T-helper 2 cell treated with Interferon-gamma antibody and Interleukin-4, amounts not matched to agents 100 ng/mL and 5 ng/mL, for 36 hours (primary cell): ENCODE data around the gene LRRC8B. TPM values are rescaled to one million over a fixed set of nuclear protein-coding genes. Genes with fewer than 3 reads are reported as not detected.
"Not testable (repeated sequence)": the region's sequence is repeated elsewhere in the genome, so short reads cannot be mapped to it uniquely, and the experiment has no call there.

Experiments
- intact Hi-C: fragments of 100-400 bp; cut with micrococcal nuclease; formaldehyde crosslinking; loops from one replicate; pipeline ENCODE4 v1.15.1; 2023
- total RNA-seq: library from RNA; stranded (reverse); gene quantifications from 2 replicates; pipeline ENCODE4 v1.2.3, GENCODE V29; 2022

LRRC8B gene
- total RNA-seq, 1 donor from 2014 or later, result 20.0 TPM

GRCh38 chr1:89578946-89579684 is 54.5 kb downstream of the LRRC8B start:
- intact Hi-C loops, result no loop called here

GRCh38 chr1:89580036-89580435 is 55.4 kb downstream of the LRRC8B start:
- intact Hi-C loops, result no loop called here

- intact Hi-C loops, result no loop called here
Measured at GRCh38 chr1:89581859-89582258, 57.2 kb downstream of the LRRC8B start.

GRCh38 chr1:89582571-89582970 is 57.9 kb downstream of the LRRC8B start:
- intact Hi-C loops, result no loop called here

GRCh38 chr1:89584211-89584610 is 59.6 kb downstream of the LRRC8B start:
- intact Hi-C loops, result no loop called here

- intact Hi-C loops, result no loop called here
Measured at GRCh38 chr1:89584781-89585180, 60.2 kb downstream of the LRRC8B start.

- intact Hi-C loops, result no loop called here
Measured at GRCh38 chr1:89587729-89588161, 63.1 kb downstream of the LRRC8B start.

- intact Hi-C loops, result no loop called here
Measured at GRCh38 chr1:89588480-89588879, 63.9 kb downstream of the LRRC8B start.

GRCh38 chr1:89589515-89589914 is 64.9 kb downstream of the LRRC8B start:
- intact Hi-C loops, result no loop called here

GRCh38 chr1:89590341-89591080 is 65.9 kb downstream of the LRRC8B start:
- intact Hi-C loops, result no loop called here

GRCh38 chr1:89592861-89593302 is 68.3 kb downstream of the LRRC8B start:
- intact Hi-C loops, result not testable (repeated sequence)

- intact Hi-C loops, result no loop called here
Measured at GRCh38 chr1:89594096-89594740, 69.6 kb downstream of the LRRC8B start.

GRCh38 chr1:89596698-89597097 is 72.1 kb downstream of the LRRC8B start:
- intact Hi-C loops, result no loop called here

- intact Hi-C loops, result loop anchor here (1.0 to 2.0 kb wide), 2 partner anchors 115 to 164 kb away; no protein-coding TSS in a partner anchor
Measured at GRCh38 chr1:89598450-89599331, 74.1 kb downstream of the LRRC8B start.

GRCh38 chr1:89599332-89599630 is 74.7 kb downstream of the LRRC8B start:
- intact Hi-C loops, result loop anchor here (1.0 to 2.0 kb wide), 2 partner anchors 116 to 164 kb away; no protein-coding TSS in a partner anchor

GRCh38 chr1:89600451-89601224 is 76.0 kb downstream of the LRRC8B start:
- intact Hi-C loops, result no loop called here

- intact Hi-C loops, result no loop called here
Measured at GRCh38 chr1:89602871-89603404, 78.3 kb downstream of the LRRC8B start.

GRCh38 chr1:89603651-89604413 is 79.2 kb downstream of the LRRC8B start:
- intact Hi-C loops, result no loop called here

GRCh38 chr1:89604414-89604735 is 79.7 kb downstream of the LRRC8B start:
- intact Hi-C loops, result no loop called here
